Caco-2 (cell line): ENCODE data around the gene TBC1D17. TPM values are rescaled to one million over a fixed set of nuclear protein-coding genes. Genes with fewer than 3 reads are reported as not detected.
A peak's percentile ranks its signal among the peaks of the same experiment; 100 is the strongest.

ENCODE experiments used
- BruUV-seq: library from RNA; stranded (reverse); fragments of 400-500 nt; replicated peaks from 2 replicates; lab custom pipeline; 2021; lab: Mats Ljungman, UMichigan
- CTCF ChIA-PET: fragments of 300-600 bp; sonication (Branson Sonifier 250); formaldehyde crosslinking; loops from one replicate; lab custom pipeline; 2022; ENCODE audit warnings: antibody characterized with exemption; lab: Charles Lee
- POLR2A ChIA-PET: fragments of 300-600 bp; sonication (Branson Sonifier 250); formaldehyde crosslinking; loops from one replicate; lab custom pipeline; 2022; ENCODE audit warnings: antibody characterized with exemption; lab: Charles Lee
- DNase-seq, 2 experiments: peaks; one replicate each; pipeline versions ENCODE4 v3.0.0 to v3.0.0-alpha.2; 2020 to 2022
- H3K27me3 ChIP-seq: replicated peaks from 2 replicates; pipeline ENCODE4 v1.6.0; 2011; ENCODE audit warnings: low read length; ENCODE audit not compliant: control insufficient read depth, insufficient read depth
- H3K36me3 ChIP-seq: 2 replicates; pipeline ENCODE4 v1.5.1; 2011; ENCODE audit warnings: low read length; ENCODE audit not compliant: control insufficient read depth, insufficient read depth
- H3K4me1 ChIP-seq: fragments of 250-450 bp; sonication (Bioruptor Pico); 2 replicates; pipeline ENCODE4 v1.5.1; 2020; ENCODE audit warnings: mild to moderate bottlenecking
- H3K4me3 ChIP-seq: 2 replicates; pipeline ENCODE4 v1.5.1; 2011; ENCODE audit warnings: low read depth, mild to moderate bottlenecking, control low read depth, low read length
- H3K9me3 ChIP-seq: fragments of 250-450 bp; sonication (Bioruptor Pico); 2 replicates; pipeline ENCODE4 v1.5.1; 2020; ENCODE audit warnings: mild to moderate bottlenecking, moderate library complexity
- H3K27ac Mint-ChIP-seq: one replicate; pipeline ENCODE4 v1.8.0; 2022; ENCODE audit warnings: mixed read lengths; ENCODE audit not compliant: unreplicated experiment
- H3K27me3 Mint-ChIP-seq: one replicate; pipeline ENCODE4 v1.8.0; 2022; ENCODE audit warnings: mixed read lengths; ENCODE audit not compliant: insufficient read depth, unreplicated experiment
- H3K36me3 Mint-ChIP-seq: one replicate; pipeline ENCODE4 v1.8.0; 2022; ENCODE audit warnings: mild to moderate bottlenecking, mixed read lengths; ENCODE audit not compliant: insufficient read depth, unreplicated experiment
- H3K4me1 Mint-ChIP-seq: one replicate; pipeline ENCODE4 v1.8.0; 2022; ENCODE audit warnings: low read depth, mixed read lengths; ENCODE audit not compliant: unreplicated experiment
- H3K4me3 Mint-ChIP-seq: one replicate; pipeline ENCODE4 v1.8.0; 2022; ENCODE audit warnings: mild to moderate bottlenecking, moderate library complexity, mixed read lengths; ENCODE audit not compliant: unreplicated experiment
- H3K9me3 Mint-ChIP-seq: one replicate; pipeline ENCODE4 v1.8.0; 2022; ENCODE audit warnings: mixed read lengths; ENCODE audit not compliant: unreplicated experiment
- CTCF ChIP-seq, 2 experiments: fragments of 200-600 bp in 1 of 2; IDR thresholded peaks; 1 replicate in 1 of 2; 2 replicates in 1 of 2; pipeline versions ENCODE4 v1.5.1 to v1.8.0; 2011 to 2022; ENCODE audit warnings: antibody characterized with exemption in 1 of 2, control low read depth in 1 of 2, inconsistent platforms in 1 of 2, low read depth in 1 of 2, low read length in 1 of 2, mild to moderate bottlenecking in 1 of 2, moderate library complexity in 1 of 2; ENCODE audit not compliant: insufficient read depth in 1 of 2, severe bottlenecking in 1 of 2, unreplicated experiment in 1 of 2
- intact Hi-C: fragments of 100-400 bp; cut with micrococcal nuclease; formaldehyde crosslinking; loops from one replicate; pipeline ENCODE4 v1.10.0; 2022; ENCODE audit not compliant: unreplicated experiment
- total RNA-seq: library from RNA; stranded (reverse); gene quantifications from 2 replicates; pipeline ENCODE4 v1.2.3, GENCODE V29; 2022

The TBC1D17 gene
- total RNA-seq, 1 experiment from 2014 or later, result 55.3 TPM

- BruUV-seq, result no TSS peak
- Histone ChIP-seq H3K36me3 (peaks cover 13% of the 10 kb centered on the region), H3K4me1 (peaks cover 22% of the 10 kb centered on the region), H3K27me3 (no peaks in the 10 kb centered on the region), H3K4me3 (peak within 1 kb of the TSS; percentile 67), H3K9me3 (no peaks in the 10 kb centered on the region)
- H3K27ac Mint-ChIP-seq, result peak within 1 kb of the TSS; percentile 98
- peaks cover 21% of the 10 kb centered on the region for H3K4me1 Mint-ChIP-seq
- intact Hi-C loops, result loop anchor here (5.0 kb wide), 1 partner anchor 190 kb away; the partner anchor contains the start of gene PRMT1
- H3K27me3 Mint-ChIP-seq, result no peaks in the 10 kb centered on the region
- H3K4me3 Mint-ChIP-seq, result no peak within 1 kb of the TSS
- ChIA-PET CTCF (interaction anchor here (1.0 kb wide), 1 partner anchor 10 kb away, joined by 3 read pairs; the partner anchor contains the start of genes AKT1S1 and TBC1D17), POLR2A (interaction anchor here (0.6 to 2.0 kb wide), 3 partner anchors 10 to 227 kb away, joined by 4 to 12 read pairs (median 4); partner anchors contain the start of genes AKT1S1, RRAS and TBC1D17)
- peaks cover 56% of the 10 kb centered on the region for H3K36me3 Mint-ChIP-seq
- peak; percentile 91 for DNase-seq
- no peaks in the 10 kb centered on the region for H3K9me3 Mint-ChIP-seq
- no peak for TF ChIP-seq CTCF (IDR thresholded peaks at IDR 0.05; ENCODE audit: insufficient read depth in 1 of 2, low read depth in 1 of 2, low read length in 1 of 2, severe bottlenecking in 1 of 2, unreplicated experiment in 1 of 2)
Observed at GRCh38 chr19:49866933-49867782, 10.3 kb upstream of the TBC1D17 start, which contains the start of gene PNKP. Gene PNKP, minus strand, starts transcription at chr19:49867576. Its CDS starts 372 bp downstream, at chr19:49867204.

DNA sequence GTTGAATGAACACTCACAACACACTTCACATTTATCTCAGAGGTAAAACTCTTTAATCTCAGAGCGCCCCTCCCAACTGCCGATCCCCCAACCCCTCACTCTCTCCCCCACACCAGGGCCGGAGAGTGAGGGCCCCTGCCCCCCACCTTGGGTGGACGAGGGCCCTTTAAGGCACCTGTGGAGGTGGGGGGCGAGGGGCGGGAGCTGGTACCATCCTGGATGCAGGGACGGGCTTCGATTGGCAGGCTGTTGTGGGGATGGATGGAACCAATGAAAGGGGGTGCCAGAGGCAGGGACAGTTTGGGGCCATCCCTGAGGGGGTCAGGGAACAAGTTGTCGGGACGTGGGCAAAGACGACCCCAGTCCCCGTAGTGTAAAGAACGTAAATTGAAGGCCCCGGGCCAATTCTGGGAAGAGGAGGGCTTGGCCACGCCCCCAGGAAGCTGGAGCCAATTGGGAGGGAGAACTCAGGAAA lies 8.5 kb upstream of the TBC1D17 start:
- no peak for TF ChIP-seq CTCF (IDR thresholded peaks at IDR 0.05; ENCODE audit: insufficient read depth in 1 of 2, low read depth in 1 of 2, low read length in 1 of 2, severe bottlenecking in 1 of 2, unreplicated experiment in 1 of 2)
- Histone ChIP-seq H3K36me3 (peaks cover 15% of the 10 kb centered on the region), H3K4me3 (peak overlapping the region; percentile 48), H3K27me3 (no peaks in the 10 kb centered on the region), H3K9me3 (no peaks in the 10 kb centered on the region), H3K4me1 (peaks cover 22% of the 10 kb centered on the region)
- no TSS peak for BruUV-seq
- no peak for DNase-seq
- no peaks in the 10 kb centered on the region for H3K9me3 Mint-ChIP-seq
- ChIA-PET POLR2A (interaction anchor here (0.9 to 1.7 kb wide), 7 partner anchors 8 to 229 kb away, joined by 6 to 17 read pairs (median 7); partner anchors contain the start of genes AKT1S1, AP2A1, ATF5 and NUP62), CTCF (interaction anchor here (0.6 to 1.1 kb wide), 8 partner anchors 11 to 299 kb away, joined by 3 to 7 read pairs (median 4); partner anchors contain the start of gene PTOV1)
- intact Hi-C loops, result loop anchor here (1.0 to 5.0 kb wide), 3 partner anchors 8 to 192 kb away; partner anchors contain the start of genes AKT1S1, PRMT1 and TBC1D17
- H3K27ac Mint-ChIP-seq, result no peak overlapping the region
- no peak overlapping the region for H3K4me3 Mint-ChIP-seq
- H3K4me1 Mint-ChIP-seq, result peaks cover 21% of the 10 kb centered on the region
- no peaks in the 10 kb centered on the region for H3K27me3 Mint-ChIP-seq
- peaks cover 48% of the 10 kb centered on the region for H3K36me3 Mint-ChIP-seq
